Right renal pelvis (tissue), 4 donors: ENCODE measurements around the gene TBC1D22A. TPM values are rescaled to one million over a fixed set of nuclear protein-coding genes. Genes with fewer than 3 reads are reported as not detected.

Experiments
- DNase-seq, 4 donors: peaks; one replicate each; pipeline ENCODE4 v3.0.0-alpha.2; 2013; ENCODE audit warnings: low read depth in 4 of 4, low spot score in 3 of 4, missing footprints in 1 of 4
- polyA plus RNA-seq, 4 donors: library from polyadenylated mRNA; unstranded; fragments of 120-200 nt; gene quantifications; one replicate each; pipeline ENCODE4 v1.2.1, GENCODE V29; 2013; ENCODE audit not compliant: insufficient read length in 4 of 4

TBC1D22A gene
- polyA plus RNA-seq, 4 donors = 17.8 to 19.7 (median 18.2) TPM

- DNase-seq = no peak
Measured at GRCh38 chr22:46737105-46737975, 25.1 kb upstream of the TBC1D22A start.

- no peak for DNase-seq
Measured at GRCh38 chr22:46737976-46738646, 24.3 kb upstream of the TBC1D22A start, which contains the start of gene CERK. Gene CERK (minus strand): TSS chr22:46738252. CDS start chr22:46738148, 104 bp downstream.

GRCh38 chr22:46738647-46739093 lies 23.8 kb upstream of the TBC1D22A start:
- DNase-seq = no peak

- no peak for DNase-seq
Measured at GRCh38 chr22:46739094-46739870, 23.2 kb upstream of the TBC1D22A start.

DNA sequence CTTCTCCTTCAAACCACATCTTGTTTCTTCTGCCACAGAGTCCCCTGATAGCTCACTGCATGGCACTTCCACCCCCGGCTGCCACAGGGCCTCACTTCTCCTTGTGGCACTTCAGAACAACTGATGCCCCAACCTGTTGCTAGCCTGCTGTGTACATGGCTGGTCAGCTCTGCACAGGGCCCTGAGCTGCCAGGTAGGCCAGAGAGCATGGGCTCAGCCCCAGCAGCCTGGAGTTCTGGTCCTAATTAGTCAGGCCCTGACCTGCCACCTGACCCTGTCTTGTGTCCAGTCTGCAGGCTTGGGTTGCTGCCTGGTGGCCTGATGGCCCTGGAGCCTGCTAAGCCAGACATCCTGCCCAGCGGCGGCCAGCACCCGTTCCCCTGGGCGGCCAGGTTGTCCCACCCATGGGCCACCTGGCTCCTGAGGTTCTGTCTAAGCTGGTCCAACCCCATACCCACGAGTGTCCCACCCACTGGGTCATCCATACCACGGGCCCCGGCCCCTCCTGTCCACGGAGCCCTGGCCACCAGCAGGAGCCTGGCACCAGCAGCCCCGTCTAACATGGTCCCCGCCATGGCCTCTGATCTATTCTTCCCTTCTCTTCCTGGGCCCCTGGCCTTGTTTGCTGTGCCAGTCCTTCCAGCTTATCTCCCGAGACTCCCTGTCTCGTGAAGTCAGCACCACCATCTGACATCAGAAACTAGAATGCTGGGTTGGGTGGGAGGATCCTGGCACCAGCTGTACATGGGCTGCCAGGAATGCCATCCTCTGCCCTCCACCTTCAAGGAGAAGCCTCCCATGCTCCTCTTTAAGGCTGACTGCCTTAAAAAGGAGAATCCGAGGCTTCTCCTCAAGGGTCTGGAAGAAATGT lies 21.3 kb upstream of the TBC1D22A start:
- DNase-seq = no peak

- no peak for DNase-seq
Measured at GRCh38 chr22:46741974-46742519, 20.4 kb upstream of the TBC1D22A start.

GRCh38 chr22:46742576-46743221 lies 19.8 kb upstream of the TBC1D22A start:
- no peak for DNase-seq

DNA sequence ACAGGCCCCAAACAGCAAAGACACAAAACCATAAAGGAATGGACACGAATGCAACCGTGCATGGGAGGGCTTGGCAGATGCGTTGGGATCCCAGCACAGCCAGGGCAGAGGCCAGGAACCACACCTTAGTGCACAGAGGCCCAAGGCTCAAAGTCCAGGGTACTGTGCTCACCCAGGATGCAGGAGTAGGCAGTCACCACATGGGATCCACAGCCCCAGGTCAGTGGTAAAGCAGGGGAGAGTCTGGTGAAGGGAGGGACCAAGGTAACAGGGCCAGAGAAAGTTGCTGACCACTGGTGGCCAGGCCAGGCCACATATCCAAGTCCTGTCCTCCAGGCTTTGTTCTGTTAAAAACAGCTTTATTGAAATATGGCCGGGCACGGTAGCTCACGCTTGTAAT lies 17.9 kb upstream of the TBC1D22A start:
- no peak for DNase-seq

DNA sequence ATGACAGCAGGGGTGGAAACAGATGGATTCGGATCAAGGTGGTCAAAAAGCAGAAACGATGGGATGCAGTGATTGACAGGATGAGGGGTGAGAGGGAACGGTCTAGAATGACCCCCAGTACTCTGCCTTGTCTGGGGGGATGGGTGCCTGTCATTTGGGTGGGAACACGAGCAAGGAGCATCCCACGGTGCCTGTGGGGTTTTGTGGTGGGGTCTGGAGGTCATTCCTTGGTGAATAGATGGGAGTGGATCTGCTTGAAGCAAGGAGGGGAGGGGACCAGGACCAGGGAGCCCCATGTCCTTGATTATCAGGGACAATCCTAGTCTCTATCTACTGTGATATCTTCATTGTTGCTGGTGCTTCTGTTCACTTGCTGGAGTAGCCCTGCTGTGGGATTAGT lies 16.3 kb upstream of the TBC1D22A start:
- DNase-seq = no peak

DNA sequence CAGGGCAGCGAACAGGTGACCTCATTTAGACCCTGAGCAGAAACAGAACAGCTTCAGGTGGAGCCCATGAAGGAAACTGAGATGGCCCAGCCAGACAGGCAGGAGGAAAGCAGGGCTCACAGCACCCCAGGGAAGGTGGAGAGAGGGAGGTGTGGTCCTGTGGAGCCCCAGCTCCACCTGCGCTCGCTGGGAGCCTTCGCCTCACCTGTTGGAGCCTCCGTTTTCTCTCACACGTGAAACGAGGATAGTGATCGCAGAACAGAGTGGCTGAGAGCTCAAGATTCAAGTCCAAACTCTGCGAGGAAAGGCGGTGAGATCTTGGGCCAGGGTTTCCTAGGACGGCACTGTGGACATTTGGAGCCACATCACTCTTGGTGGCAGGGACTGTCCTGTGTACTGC lies 15.8 kb upstream of the TBC1D22A start:
- DNase-seq = no peak

- no peak for DNase-seq
Measured at GRCh38 chr22:46747646-46748045, 14.8 kb upstream of the TBC1D22A start.

DNA sequence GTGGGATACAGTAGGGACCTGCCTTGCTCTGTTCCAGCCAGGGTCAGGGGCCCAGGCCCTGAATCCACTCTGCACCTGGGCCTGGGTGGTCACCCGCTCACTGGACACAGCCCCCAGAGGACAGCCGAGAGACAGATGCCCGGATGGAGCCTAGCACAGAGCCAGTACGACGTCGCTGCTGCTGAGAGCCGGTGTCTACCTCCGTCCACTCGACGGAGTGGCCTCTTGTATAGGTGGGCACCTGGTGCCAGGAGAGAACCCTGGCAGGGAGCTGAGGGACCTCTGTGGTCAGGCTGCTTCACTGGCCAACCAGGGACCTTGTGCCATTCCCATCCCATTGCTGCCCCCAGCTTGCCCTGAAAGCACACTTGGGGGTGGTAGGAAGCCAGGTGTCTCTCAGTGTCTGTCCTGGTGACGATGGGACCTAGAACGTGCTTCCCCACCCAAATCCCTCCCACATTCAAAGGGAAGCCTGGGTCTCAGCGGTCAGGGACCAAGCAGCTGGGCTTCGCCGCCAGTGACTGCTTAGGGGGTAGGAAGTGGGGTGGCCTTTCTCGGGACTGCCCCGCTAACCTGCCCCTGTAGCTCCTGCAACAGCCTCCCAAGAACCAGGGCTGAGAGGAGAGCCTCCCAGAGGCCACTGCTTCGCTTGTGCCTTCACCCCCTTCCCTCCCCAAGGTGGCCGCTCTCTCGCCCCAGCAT lies 14.1 kb upstream of the TBC1D22A start:
- DNase-seq = no peak

DNA sequence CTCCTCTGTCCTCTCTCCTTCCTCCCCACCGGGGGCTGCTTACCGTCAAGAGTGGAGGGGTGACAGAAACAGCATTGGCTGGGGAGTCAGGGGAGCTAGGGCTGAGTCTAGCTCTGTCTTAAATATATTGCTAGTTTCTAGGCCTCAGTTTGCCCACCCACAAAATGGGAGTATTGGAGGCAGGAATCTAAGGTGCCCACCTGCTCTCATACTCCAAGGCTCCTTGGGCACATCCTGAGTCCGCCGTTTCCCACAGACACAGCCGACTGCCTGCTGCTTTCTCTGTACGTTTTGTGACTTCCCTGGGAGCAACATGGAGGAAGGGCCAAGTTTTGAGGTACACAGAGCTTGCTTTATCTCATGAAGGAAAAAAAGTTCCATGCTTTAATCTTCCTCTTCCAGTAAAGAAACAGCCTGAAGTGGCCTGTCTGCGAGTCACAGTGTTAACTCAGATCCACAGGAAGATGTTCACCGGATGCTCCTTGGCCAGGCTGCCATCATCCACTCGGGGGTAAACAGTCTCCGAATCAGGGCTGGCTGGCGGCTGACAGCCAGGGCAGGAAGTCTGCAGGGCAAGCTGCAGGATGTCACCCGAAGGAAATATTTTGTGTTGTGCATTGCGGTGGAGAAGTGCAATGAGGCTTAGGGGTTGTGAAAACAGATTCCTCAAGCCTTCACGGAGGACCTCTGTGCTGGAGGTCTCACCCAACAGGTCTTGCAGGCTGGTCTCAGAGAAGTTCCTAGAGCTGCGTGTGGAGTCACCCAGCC lies 13.4 kb upstream of the TBC1D22A start:
- no peak for DNase-seq

DNA sequence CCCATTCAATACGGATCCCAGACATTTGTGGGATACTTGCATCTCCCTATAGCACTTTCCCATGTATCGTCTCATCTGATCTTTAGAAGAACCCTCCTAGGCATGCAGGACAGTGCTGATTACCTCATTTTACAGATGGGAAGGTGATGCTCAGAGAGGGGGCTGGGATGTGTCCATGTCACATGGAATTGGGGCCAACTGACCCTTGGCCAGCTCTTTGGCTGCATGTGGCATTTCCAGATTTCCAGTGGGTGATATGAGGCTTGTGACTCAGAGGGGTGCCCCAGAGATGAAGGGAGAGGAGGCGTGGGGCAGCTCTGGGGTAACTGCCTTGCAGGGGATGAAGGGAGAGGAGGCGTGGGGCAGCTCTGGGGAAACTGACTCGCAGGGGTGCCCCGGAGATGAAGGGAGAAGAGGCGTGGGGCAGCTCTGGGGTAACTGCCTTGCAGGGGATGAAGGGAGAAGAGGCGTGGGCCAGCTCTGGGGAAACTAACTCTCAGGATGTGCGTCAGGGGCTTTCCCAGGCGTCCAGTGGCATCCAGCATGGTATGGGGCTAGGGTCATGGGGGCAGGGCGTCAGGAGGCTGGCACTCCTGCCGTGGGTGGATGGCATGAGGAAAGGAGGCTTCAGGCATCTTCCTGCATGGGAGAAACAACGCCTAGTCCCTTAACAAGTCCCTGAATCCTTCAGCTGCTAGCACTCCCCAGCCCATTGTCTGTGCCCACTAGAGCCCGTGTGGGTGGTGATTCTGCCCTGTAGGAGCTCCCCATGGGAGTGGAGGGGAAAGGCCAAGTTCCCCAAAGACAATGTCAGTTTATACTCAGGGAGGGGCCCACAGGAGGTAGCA lies 12.5 kb upstream of the TBC1D22A start:
- DNase-seq = no peak

DNA sequence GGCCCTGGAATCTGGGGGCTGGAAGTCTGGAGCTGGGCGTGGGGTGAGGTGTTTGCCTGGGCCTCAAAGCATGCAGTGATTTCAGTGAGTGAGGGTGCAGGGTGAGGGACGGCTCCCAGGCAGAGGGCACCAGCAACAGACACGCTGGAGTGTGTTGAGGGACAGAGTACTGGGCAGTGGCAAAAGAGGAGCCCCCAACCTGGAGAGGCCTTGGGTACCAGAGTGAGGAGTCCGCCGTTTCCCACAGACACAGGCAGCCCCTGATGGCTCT lies 12.0 kb upstream of the TBC1D22A start:
- no peak for DNase-seq

- DNase-seq = no peak
Measured at GRCh38 chr22:46750863-46751443, 11.5 kb upstream of the TBC1D22A start.
